GM21367 (cell line): ENCODE data around the gene PTPRJ.
"Not testable (repeated sequence)": the region's sequence is repeated elsewhere in the genome, so short reads cannot be mapped to it uniquely, and the experiment has no call there.

Experiments
- ATAC-seq: cut with Tn5 transposase; IDR thresholded peaks from one replicate; pipeline ENCODE4 v1.9.1; 2021; ENCODE audit not compliant: unreplicated experiment

Gene PTPRJ

GRCh38 chr11:48107188-48107704 is 126.9 kb downstream of the PTPRJ start:
- ATAC-seq: peak; percentile 82

- ATAC-seq: no peak
Measured at GRCh38 chr11:48108231-48109045, 128.1 kb downstream of the PTPRJ start.

GRCh38 chr11:48109046-48109666 is 128.8 kb downstream of the PTPRJ start:
- ATAC-seq: no peak

- no peak for ATAC-seq
Measured at GRCh38 chr11:48110509-48110766, 130.1 kb downstream of the PTPRJ start.

GRCh38 chr11:48111891-48112290 is 131.5 kb downstream of the PTPRJ start:
- ATAC-seq: no peak

GRCh38 chr11:48114740-48115139 is 134.4 kb downstream of the PTPRJ start:
- no peak for ATAC-seq

- no peak for ATAC-seq
Measured at GRCh38 chr11:48116437-48117228, 136.3 kb downstream of the PTPRJ start.

- ATAC-seq: no peak
Measured at GRCh38 chr11:48122246-48122645, 141.9 kb downstream of the PTPRJ start.

GRCh38 chr11:48122656-48123055 is 142.3 kb downstream of the PTPRJ start:
- ATAC-seq: no peak

GRCh38 chr11:48123254-48123875 is 143.0 kb downstream of the PTPRJ start:
- ATAC-seq: no peak

- no peak for ATAC-seq
Measured at GRCh38 chr11:48123934-48124755, 143.8 kb downstream of the PTPRJ start.

- ATAC-seq: no peak
Measured at GRCh38 chr11:48124880-48125279, 144.5 kb downstream of the PTPRJ start.

GRCh38 chr11:48125866-48126265 is 145.5 kb downstream of the PTPRJ start:
- no peak for ATAC-seq

- no peak for ATAC-seq
Measured at GRCh38 chr11:48127521-48128183, 147.3 kb downstream of the PTPRJ start.

- ATAC-seq: no peak
Measured at GRCh38 chr11:48129697-48130395, 149.5 kb downstream of the PTPRJ start.

- no peak for ATAC-seq
Measured at GRCh38 chr11:48134221-48134922, 154.0 kb downstream of the PTPRJ start.

GRCh38 chr11:48138222-48138621 is 157.9 kb downstream of the PTPRJ start:
- ATAC-seq: no peak

- not testable (repeated sequence) for ATAC-seq
Measured at GRCh38 chr11:48139896-48140295, 159.5 kb downstream of the PTPRJ start.
